Keratinocyte (primary cell): ENCODE results near the gene PRKCA. TPM values are rescaled to one million over a fixed set of nuclear protein-coding genes. Genes with fewer than 3 reads are reported as not detected.

Source experiments
- DNase-seq: peaks from one replicate; pipeline ENCODE4 v3.0.0-alpha.2; 2011; ENCODE audit warnings: low read depth, missing footprints, low spot score
- FAIRE-seq: peaks from 2 replicates; lab custom pipeline; 2011; peaks lifted over from hg19 to GRCh38; lab: Jason Lieb, UNC
- H2AFZ ChIP-seq: 2 replicates; pipeline ENCODE4 v1.6.0; 2012; ENCODE audit warnings: low read length, control low read depth, inconsistent platforms; ENCODE audit not compliant: control insufficient read depth
- H3K27ac ChIP-seq: 2 replicates; pipeline ENCODE4 v1.5.1; 2011; ENCODE audit warnings: low read length; ENCODE audit not compliant: control insufficient read depth, insufficient read depth
- H3K27me3 ChIP-seq: 3 replicates; pipeline ENCODE4 v1.6.0; 2011; ENCODE audit warnings: low read length; ENCODE audit not compliant: control insufficient read depth, insufficient read depth; ENCODE audit errors: extremely low read depth
- H3K36me3 ChIP-seq, 2 experiments: 2 replicates in 1 of 2; 3 replicates in 1 of 2; pipeline ENCODE4 v1.5.1; 2011; ENCODE audit warnings: low read length in 2 of 2, mild to moderate bottlenecking in 1 of 2; ENCODE audit not compliant: control insufficient read depth in 2 of 2, insufficient read depth in 2 of 2; ENCODE audit errors: extremely low read depth in 1 of 2
- H3K4me1 ChIP-seq: 3 replicates; pipeline ENCODE4 v1.5.1; 2011; ENCODE audit warnings: low read length; ENCODE audit not compliant: control insufficient read depth, insufficient read depth; ENCODE audit errors: extremely low read depth
- H3K4me2 ChIP-seq: 3 replicates; pipeline ENCODE4 v1.6.0; 2011; ENCODE audit warnings: low read depth, low read length; ENCODE audit not compliant: control insufficient read depth, insufficient read depth; ENCODE audit errors: extremely low read depth
- H3K4me3 ChIP-seq, 3 experiments: fragments of 200-600 bp in 1 of 3; sonication (generic) in 1 of 3; 2 replicates in 2 of 3; 3 replicates in 1 of 3; pipeline ENCODE4 v1.5.1; 2011 to 2016; ENCODE audit warnings: low read length in 3 of 3, mild to moderate bottlenecking in 3 of 3, control low read depth in 2 of 3, inconsistent platforms in 1 of 3, low read depth in 1 of 3, mixed read lengths in 1 of 3, mixed run types in 1 of 3, moderate library complexity in 1 of 3; ENCODE audit not compliant: control insufficient read depth in 2 of 3, insufficient read depth in 2 of 3; ENCODE audit errors: extremely low read depth in 1 of 3
- H3K79me2 ChIP-seq: 2 replicates; pipeline ENCODE4 v1.6.0; 2012; ENCODE audit warnings: low read length; ENCODE audit not compliant: control insufficient read depth, insufficient read depth
- H3K9ac ChIP-seq: 3 replicates; pipeline ENCODE4 v1.6.0; 2011; ENCODE audit warnings: low read length; ENCODE audit not compliant: control insufficient read depth, insufficient read depth; ENCODE audit errors: extremely low read depth
- H3K9me1 ChIP-seq: 3 replicates; pipeline ENCODE4 v1.6.0; 2011; ENCODE audit warnings: low read length; ENCODE audit not compliant: control insufficient read depth, insufficient read depth; ENCODE audit errors: extremely low read depth
- H3K9me3 ChIP-seq: 2 replicates; pipeline ENCODE4 v1.5.1; 2012; ENCODE audit warnings: low read depth, low read length; ENCODE audit not compliant: control insufficient read depth
- H4K20me1 ChIP-seq: 3 replicates; pipeline ENCODE4 v1.6.0; 2011; ENCODE audit warnings: low read length; ENCODE audit not compliant: control insufficient read depth, insufficient read depth; ENCODE audit errors: extremely low read depth
- CTCF ChIP-seq, 3 experiments: IDR thresholded peaks in 1 of 3; conservative IDR thresholded peaks in 1 of 3; optimal IDR thresholded peaks in 1 of 3; 2 replicates in 2 of 3; 3 replicates in 1 of 3; pipeline versions ENCODE3 to v1.5.1; 2011; ENCODE audit warnings: low read length in 3 of 3, mild to moderate bottlenecking in 3 of 3, moderate library complexity in 2 of 3, control low read depth in 1 of 3, inconsistent platforms in 1 of 3; ENCODE audit not compliant: insufficient read depth in 2 of 3; ENCODE audit errors: extremely low read depth in 1 of 3
- EZH2 ChIP-seq: IDR thresholded peaks from one replicate; pipeline ENCODE4 v1.6.1; 2012; ENCODE audit warnings: inconsistent platforms, mild to moderate bottlenecking, low read length, moderate library complexity
- dilution Hi-C: fragments of 300-500 bp; cut with MboI; formaldehyde crosslinking; loops from one replicate; pipeline ENCODE4 v1.7.0; 2020; ENCODE audit warnings: low sequenced_read_pairs; ENCODE audit not compliant: extremely low pct_ligation_motif_present
- polyA plus RNA-seq, 5 experiments: library from polyadenylated mRNA; depleted of rRNA in 3 of 5; stranded (reverse) in 3 of 5; stranded (forward) in 1 of 5; unstranded in 1 of 5; fragments of >200 nt; gene quantifications; 1 replicate in 1 of 5; 2 replicates in 3 of 5; 3 replicates in 1 of 5; pipeline versions ENCODE4 v1.2.1 to v1.2.3, GENCODE V29; 2011 to 2012; ENCODE audit warnings: missing spikeins in 2 of 5, low read depth in 1 of 5, low replicate concordance in 1 of 5

Gene PRKCA
- polyA plus RNA-seq, 1 donor (not counting 4 experiments of a cell fraction or from before 2014, with no cell fraction given) = 3.6 TPM

- H4K20me1 ChIP-seq = no peaks in the 10 kb centered on the region
- peaks cover 2% of the 10 kb centered on the region for H3K79me2 ChIP-seq
- peak overlapping the region; percentile 87 for H3K4me2 ChIP-seq
Observed at GRCh38 chr17:66430846-66431795, 128.7 kb downstream of the PRKCA start.

GRCh38 chr17:66431910-66432309 lies 129.5 kb downstream of the PRKCA start:
- peak overlapping the region; percentile 2 for H2AFZ ChIP-seq
- no peaks in the 10 kb centered on the region for H3K9me1 ChIP-seq
- peaks cover 24% of the 10 kb centered on the region for H3K4me1 ChIP-seq
- peak overlapping the region; percentile 87 for H3K4me2 ChIP-seq
- H3K79me2 ChIP-seq = peaks cover 2% of the 10 kb centered on the region
- peak overlapping the region; percentile 38 for H3K9ac ChIP-seq
- dilution Hi-C loops = no loop called here
- FAIRE-seq (peak; percentile 81), DNase-seq (peak; percentile 44)
- no peaks in the 10 kb centered on the region for H3K27me3 ChIP-seq
- no peaks in the 10 kb centered on the region for H3K36me3 ChIP-seq
- no peak for TF ChIP-seq CTCF (optimal IDR thresholded peaks at IDR 0.05 in 1 of 3, IDR thresholded peaks at IDR 0.05 in 1 of 3, conservative IDR thresholded peaks at IDR 0.05 in 1 of 3; ENCODE audit: extremely low read depth in 1 of 3, insufficient read depth in 2 of 3, low read length in 3 of 3)
- no peak for TF ChIP-seq EZH2
- H3K4me3 ChIP-seq = peak overlapping the region in 2 of 3 experiments; percentile 18 to 36
- no peaks in the 10 kb centered on the region for H4K20me1 ChIP-seq
- no peaks in the 10 kb centered on the region for H3K9me3 ChIP-seq
- H3K27ac ChIP-seq = peak overlapping the region; percentile 70

More at GRCh38 chr17:66430846-66431795, 128.7 kb downstream of the PRKCA start:
- Histone ChIP-seq H2AFZ (no peak overlapping the region), H3K9me3 (no peaks in the 10 kb centered on the region), H3K4me3 (peak overlapping the region in 2 of 3 experiments; percentile 18 to 36), H3K27ac (peak overlapping the region; percentile 37), H3K4me1 (peaks cover 24% of the 10 kb centered on the region), H3K9ac (no peak overlapping the region), H3K27me3 (no peaks in the 10 kb centered on the region), H3K9me1 (no peaks in the 10 kb centered on the region), H3K36me3 (no peaks in the 10 kb centered on the region)
- FAIRE-seq (no peak), DNase-seq (no peak)
- no peak for TF ChIP-seq CTCF (optimal IDR thresholded peaks at IDR 0.05 in 1 of 3, IDR thresholded peaks at IDR 0.05 in 1 of 3, conservative IDR thresholded peaks at IDR 0.05 in 1 of 3; ENCODE audit: extremely low read depth in 1 of 3, insufficient read depth in 2 of 3, low read length in 3 of 3)
- no peak for TF ChIP-seq EZH2
- dilution Hi-C loops = no loop called here
